GM12872 (cell line): Measurements from ENCODE around the gene C17orf50.

Experiments
- CTCF ChIP-seq: IDR thresholded peaks from 3 replicates; pipeline ENCODE4 v1.5.1; 2011; ENCODE audit warnings: low read depth, mild to moderate bottlenecking, low read length, moderate library complexity; ENCODE audit not compliant: insufficient read depth

Gene C17orf50

GRCh38 chr17:35760587-35760986, at the start of gene C17orf50:
C17orf50 (plus strand) TSS chr17:35760887; CDS start chr17:35760942, 55 bp downstream.
- no peak for TF ChIP-seq CTCF

GRCh38 chr17:35710950-35711349, 49.7 kb upstream of the C17orf50 start:
- no peak for TF ChIP-seq CTCF

GRCh38 chr17:35713069-35713728, 47.5 kb upstream of the C17orf50 start:
- TF ChIP-seq CTCF = no peak

GRCh38 chr17:35714988-35715387, 45.7 kb upstream of the C17orf50 start:
- no peak for TF ChIP-seq CTCF

- TF ChIP-seq CTCF = no peak
These were observed 45.3 kb upstream of the C17orf50 start for GRCh38 chr17:35715416-35715815.

GRCh38 chr17:35716173-35716572, 44.5 kb upstream of the C17orf50 start:
- TF ChIP-seq CTCF = no peak

- TF ChIP-seq CTCF = no peak
These were observed 43.7 kb upstream of the C17orf50 start for GRCh38 chr17:35716897-35717465.

GRCh38 chr17:35717475-35717874, 43.2 kb upstream of the C17orf50 start:
- TF ChIP-seq CTCF = no peak
